Inflammatory macrophage treated with lipopolysaccharide for 1 hour (primary cell): ENCODE data around the gene NELFCD.
"Not testable (repeated sequence)": the region's sequence is repeated elsewhere in the genome, so short reads cannot be mapped to it uniquely, and the experiment has no call there.

Experiments
- DNase-seq, 2 donors: peaks; one replicate each; pipeline ENCODE4 v3.0.0-alpha.2; 2020 to 2022

NELFCD gene

GRCh38 chr20:58980711-58981627 is at the start of gene NELFCD:
TSS of gene NELFCD (plus strand) at chr20:58981256. CDS start at chr20:58981310, 54 bp downstream.
- peak; percentile 70 to 88 for DNase-seq

- no peak for DNase-seq
Measured at GRCh38 chr20:58932170-58932569, 48.9 kb upstream of the NELFCD start.

GRCh38 chr20:58938078-58938477 is 43.0 kb upstream of the NELFCD start:
- no peak for DNase-seq

- DNase-seq: peak; percentile 29 to 55
Measured at GRCh38 chr20:58938541-58938940, 42.5 kb upstream of the NELFCD start.

GRCh38 chr20:58941471-58941870 is 39.6 kb upstream of the NELFCD start:
- DNase-seq: no peak

- no peak for DNase-seq
Measured at GRCh38 chr20:58942549-58942948, 38.5 kb upstream of the NELFCD start.

- no peak for DNase-seq
Measured at GRCh38 chr20:58944610-58945009, 36.4 kb upstream of the NELFCD start.

GRCh38 chr20:58945965-58946631 is 35.0 kb upstream of the NELFCD start:
- DNase-seq: peak in 1 of 2 donors; percentile 30

GRCh38 chr20:58947797-58948388 is 33.2 kb upstream of the NELFCD start:
- not testable (repeated sequence) for DNase-seq

GRCh38 chr20:58950603-58951002 is 30.5 kb upstream of the NELFCD start:
- no peak for DNase-seq

- DNase-seq: no peak
Measured at GRCh38 chr20:58953050-58953449, 28.0 kb upstream of the NELFCD start.

- peak; percentile 28 to 85 for DNase-seq
Measured at GRCh38 chr20:58956078-58956477, 25.0 kb upstream of the NELFCD start.

GRCh38 chr20:58959652-58960051 is 21.4 kb upstream of the NELFCD start:
- DNase-seq: no peak

GRCh38 chr20:58963060-58963584 is 17.9 kb upstream of the NELFCD start:
- DNase-seq: no peak

- DNase-seq: not testable (repeated sequence)
Measured at GRCh38 chr20:58963922-58964321, 17.1 kb upstream of the NELFCD start.

GRCh38 chr20:58965270-58966064 is 15.6 kb upstream of the NELFCD start:
- no peak for DNase-seq

GRCh38 chr20:58967652-58968429 is 13.2 kb upstream of the NELFCD start:
- no peak for DNase-seq

- no peak for DNase-seq
Measured at GRCh38 chr20:58969439-58969838, 11.6 kb upstream of the NELFCD start.

GRCh38 chr20:58970146-58970545 is 10.9 kb upstream of the NELFCD start:
- no peak for DNase-seq

- no peak for DNase-seq
Measured at GRCh38 chr20:58971429-58971828, 9.6 kb upstream of the NELFCD start.

- DNase-seq: no peak
Measured at GRCh38 chr20:58973179-58973578, 7.9 kb upstream of the NELFCD start.

- DNase-seq: peak in 1 of 2 donors; percentile 13
Measured at GRCh38 chr20:58973866-58974265, 7.2 kb upstream of the NELFCD start.
